HG03196 (cell line): ENCODE results near the gene SEC16A.

ENCODE experiments used
- ATAC-seq: cut with Tn5 transposase; IDR thresholded peaks from one replicate; pipeline ENCODE4 v1.9.1; 2021; ENCODE audit not compliant: unreplicated experiment

Gene SEC16A

GRCh38 chr9:136441681-136442245 lies 41.1 kb downstream of the SEC16A start:
- ATAC-seq = no peak

GRCh38 chr9:136441191-136441680 lies 41.6 kb downstream of the SEC16A start:
- no peak for ATAC-seq

GRCh38 chr9:136439481-136440408 lies 43.1 kb downstream of the SEC16A start, which contains the start of gene INPP5E:
INPP5E (minus strand) TSS chr9:136439845; CDS start chr9:136439419, 426 bp downstream.
- peak; percentile 60 for ATAC-seq

- ATAC-seq = peak; percentile 33
Observed at GRCh38 chr9:136438548-136439480, 44.0 kb downstream of the SEC16A start.

- ATAC-seq = no peak
Observed at GRCh38 chr9:136437839-136438547, 44.8 kb downstream of the SEC16A start.

- no peak for ATAC-seq
Observed at GRCh38 chr9:136437430-136437829, 45.4 kb downstream of the SEC16A start.

- no peak for ATAC-seq
Observed at GRCh38 chr9:136436055-136436634, 46.7 kb downstream of the SEC16A start.

GRCh38 chr9:136434580-136435169 lies 48.2 kb downstream of the SEC16A start:
- no peak for ATAC-seq

GRCh38 chr9:136433849-136434579 lies 48.8 kb downstream of the SEC16A start:
- ATAC-seq = no peak

- ATAC-seq = no peak
Observed at GRCh38 chr9:136433043-136433715, 49.7 kb downstream of the SEC16A start.

GRCh38 chr9:136432591-136432990 lies 50.2 kb downstream of the SEC16A start:
- no peak for ATAC-seq

GRCh38 chr9:136431782-136432350 lies 51.0 kb downstream of the SEC16A start:
- ATAC-seq = no peak

- ATAC-seq = no peak
Observed at GRCh38 chr9:136430588-136431234, 52.1 kb downstream of the SEC16A start.

- no peak for ATAC-seq
Observed at GRCh38 chr9:136429683-136430491, 53.0 kb downstream of the SEC16A start.

- ATAC-seq = no peak
Observed at GRCh38 chr9:136429075-136429628, 53.7 kb downstream of the SEC16A start.

GRCh38 chr9:136426787-136427186 lies 56.1 kb downstream of the SEC16A start:
- ATAC-seq = no peak
